GM19351 (cell line): Measurements from ENCODE around the gene FBXO9.

Experiments
- ATAC-seq: cut with Tn5 transposase; IDR thresholded peaks from one replicate; pipeline ENCODE4 v1.9.1; 2021; ENCODE audit warnings: mild to moderate bottlenecking, moderate library complexity; ENCODE audit not compliant: unreplicated experiment

FBXO9 gene

DNA sequence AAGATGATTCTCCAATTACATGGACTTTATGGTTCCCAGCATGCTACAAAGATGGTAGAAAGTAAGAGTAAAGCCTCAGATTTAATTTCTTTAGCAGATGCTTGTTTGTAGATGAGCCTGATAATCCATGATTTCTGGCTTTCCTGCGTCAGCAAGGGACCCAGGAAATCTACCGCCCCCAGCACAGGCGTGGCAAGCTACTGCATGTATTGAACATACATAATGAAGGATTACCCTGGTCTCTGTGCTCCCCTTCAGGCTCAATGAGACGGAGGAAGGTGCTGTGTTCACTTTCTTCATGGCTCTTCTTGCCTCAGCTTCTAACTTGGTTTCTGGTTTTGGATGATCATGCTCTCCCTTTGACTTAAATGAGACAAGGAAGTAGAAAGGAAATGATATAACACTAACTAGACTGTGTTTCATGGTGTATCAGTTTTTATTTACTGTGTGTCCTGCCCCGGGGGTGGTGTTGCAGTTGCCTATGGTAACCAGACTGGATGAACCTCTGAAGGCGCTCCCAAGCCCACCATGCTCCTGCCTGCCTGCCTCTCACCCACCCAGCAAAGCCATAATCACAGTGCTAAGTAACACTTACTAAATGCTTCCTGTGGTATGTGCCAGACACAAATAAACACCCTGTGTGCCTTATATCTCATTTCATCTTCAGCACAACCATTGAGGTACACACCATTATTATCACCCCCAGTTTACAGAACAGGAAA, 65.5 kb downstream of the FBXO9 start:
- no peak for ATAC-seq

DNA sequence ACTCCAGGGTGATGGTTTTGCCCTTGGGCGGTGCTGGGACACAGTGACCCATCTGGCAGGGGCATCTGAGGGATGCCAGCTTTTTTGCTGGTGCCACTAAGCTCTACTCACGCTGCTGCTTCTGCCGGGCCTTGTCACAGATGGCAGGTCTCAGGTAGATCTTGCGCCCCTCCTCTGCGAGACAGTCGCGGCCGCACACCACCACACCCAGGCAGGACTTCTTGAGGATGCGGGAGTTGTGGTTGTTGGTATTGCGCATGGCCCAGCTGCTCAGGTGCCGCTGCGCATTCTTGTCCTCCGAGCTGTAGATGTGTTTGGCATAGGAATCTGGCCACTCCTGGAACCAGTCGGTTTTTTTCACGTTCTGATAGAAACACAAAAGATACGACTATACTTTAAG, 68.8 kb downstream of the FBXO9 start:
- no peak for ATAC-seq

DNA sequence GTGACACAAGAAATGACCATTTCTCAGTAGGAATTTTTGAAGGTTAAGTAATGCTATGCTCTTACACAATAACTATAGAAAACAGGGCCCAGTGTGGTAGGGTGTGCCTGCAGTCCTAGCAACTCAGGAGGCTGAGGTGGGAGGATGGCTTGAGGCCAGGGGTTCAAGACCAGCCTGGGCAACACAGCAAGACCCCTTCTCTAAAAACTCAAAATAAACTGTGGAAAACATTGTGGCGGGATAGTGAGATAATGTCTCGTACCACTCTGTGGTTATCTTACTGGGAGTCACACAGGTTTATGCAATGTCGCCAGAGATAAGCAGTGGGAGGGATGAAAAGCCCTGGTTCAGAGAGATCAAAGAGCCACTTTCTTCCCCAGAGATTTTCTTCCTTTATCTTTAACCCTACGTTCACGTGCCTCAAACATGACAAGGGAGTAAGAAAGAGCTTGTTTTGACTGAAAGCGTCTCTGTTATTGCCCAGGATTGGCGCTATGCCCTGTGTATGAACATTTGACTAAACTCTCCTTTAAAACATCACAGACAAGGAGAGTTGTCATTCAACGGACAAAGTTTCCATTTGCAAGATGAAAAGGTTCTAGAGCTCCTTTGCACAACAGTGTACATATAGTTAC, 69.5 kb downstream of the FBXO9 start:
- ATAC-seq, result no peak

DNA sequence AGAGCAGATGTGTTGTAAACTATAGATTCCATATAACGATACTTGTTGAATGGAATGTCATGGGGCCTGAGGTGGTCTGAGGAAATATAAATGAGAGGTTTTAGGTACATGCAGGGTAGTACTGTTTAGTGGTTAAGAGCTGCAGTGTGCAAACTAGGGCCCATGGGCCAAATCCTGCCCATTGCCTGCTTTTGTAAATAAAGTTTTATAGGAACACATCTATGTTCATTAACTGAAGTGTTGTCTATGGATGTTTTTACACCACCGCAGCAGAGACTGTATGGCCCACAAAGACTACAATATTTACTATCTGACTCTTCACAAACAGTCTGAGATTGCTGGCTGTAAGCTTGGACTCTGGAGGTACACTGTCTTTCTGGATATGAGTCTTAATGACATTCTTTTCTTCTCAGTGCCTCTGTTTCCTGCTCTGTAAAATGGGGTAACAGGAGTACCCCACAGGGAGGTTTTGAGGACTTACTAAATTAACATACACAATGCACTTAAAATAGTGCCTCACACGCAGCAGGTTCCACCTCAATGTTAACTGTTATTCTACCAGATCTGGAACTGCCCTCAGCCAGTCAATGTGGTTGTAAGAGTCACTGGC, 70.9 kb downstream of the FBXO9 start:
- no peak for ATAC-seq

DNA sequence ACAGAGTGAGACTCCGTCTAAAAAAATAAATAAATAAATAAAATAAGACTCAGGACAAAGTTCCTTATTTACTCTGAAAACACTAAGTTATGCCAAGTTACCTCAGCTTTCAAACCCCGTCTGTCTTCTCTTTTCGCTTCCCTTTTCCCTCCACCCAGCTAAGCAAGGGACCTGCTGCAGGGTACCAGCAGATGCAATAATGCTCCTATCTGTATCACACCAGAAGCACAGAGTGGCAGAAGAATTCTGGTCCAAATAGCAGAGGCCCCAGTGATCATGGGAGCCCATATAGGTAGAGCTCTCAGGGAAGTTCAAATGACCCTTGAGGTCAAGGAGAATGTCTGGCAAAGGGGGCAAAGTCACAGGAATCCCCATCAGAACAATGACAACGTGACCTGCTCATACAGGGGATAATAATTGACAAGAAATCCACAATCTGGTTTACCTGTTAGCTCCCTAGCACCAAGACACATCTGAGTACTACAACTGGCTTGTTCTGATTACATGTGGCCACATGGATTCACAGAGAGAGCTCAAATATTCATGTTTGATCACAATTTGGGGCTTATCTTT, 74.7 kb downstream of the FBXO9 start:
- ATAC-seq, result no peak

DNA sequence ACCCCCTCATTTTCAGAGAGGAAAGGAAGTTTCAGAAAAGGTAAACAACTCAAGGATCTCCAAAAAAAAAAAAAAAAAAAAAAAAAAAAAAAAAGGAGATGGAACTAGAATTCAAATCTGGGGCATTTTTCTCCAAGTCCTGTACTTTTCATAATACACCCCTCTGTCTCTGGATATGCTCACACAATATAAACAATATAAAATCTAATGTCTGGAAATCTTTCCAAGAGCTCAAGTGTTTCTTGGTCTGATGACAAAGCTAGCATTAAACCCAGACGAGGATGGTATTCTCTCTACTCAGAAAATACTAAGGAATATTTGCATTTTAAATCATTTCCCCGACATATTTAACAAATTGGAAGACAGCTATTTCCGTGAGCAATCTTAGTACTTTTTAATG, 77.6 kb downstream of the FBXO9 start:
- no peak for ATAC-seq

DNA sequence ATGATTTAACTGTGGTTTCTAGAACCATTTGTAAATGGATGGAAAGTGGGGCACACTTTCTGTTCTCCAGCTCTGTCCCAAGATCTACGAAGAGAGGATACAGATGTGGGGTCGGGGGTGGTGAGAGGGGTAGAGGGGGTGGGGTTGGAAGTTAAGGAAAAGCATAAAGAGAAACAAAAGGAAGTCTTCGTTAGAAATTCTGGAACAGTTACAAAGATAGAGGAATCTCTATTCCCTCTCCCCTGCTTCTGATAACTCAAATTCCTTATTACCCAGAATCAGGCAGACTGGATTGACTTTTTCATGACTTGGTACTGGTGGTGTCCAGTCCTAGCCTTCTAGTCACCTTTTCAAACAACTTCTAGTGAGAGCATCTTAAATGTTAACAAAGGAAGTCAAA, 78.5 kb downstream of the FBXO9 start:
- no peak for ATAC-seq

DNA sequence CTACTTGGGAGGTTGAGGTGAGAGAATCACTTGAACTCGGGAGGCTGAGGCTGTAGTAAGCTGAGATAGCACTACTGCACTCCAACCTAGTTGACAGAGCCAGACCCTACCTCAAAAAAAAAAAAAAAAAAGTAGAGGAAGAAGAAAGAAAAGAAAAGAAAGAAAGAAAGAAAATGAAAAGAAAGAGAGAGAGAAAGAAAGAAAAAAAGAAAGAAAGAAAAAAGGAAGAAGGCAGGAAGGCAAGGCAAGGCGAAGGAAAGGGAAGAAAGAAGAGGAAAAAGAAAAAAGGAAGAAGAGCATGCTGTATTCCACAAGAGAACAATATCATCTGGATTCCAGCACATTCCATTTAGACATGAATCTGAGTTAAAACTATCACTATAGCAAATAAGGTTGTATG, 79.6 kb downstream of the FBXO9 start:
- no peak for ATAC-seq

DNA sequence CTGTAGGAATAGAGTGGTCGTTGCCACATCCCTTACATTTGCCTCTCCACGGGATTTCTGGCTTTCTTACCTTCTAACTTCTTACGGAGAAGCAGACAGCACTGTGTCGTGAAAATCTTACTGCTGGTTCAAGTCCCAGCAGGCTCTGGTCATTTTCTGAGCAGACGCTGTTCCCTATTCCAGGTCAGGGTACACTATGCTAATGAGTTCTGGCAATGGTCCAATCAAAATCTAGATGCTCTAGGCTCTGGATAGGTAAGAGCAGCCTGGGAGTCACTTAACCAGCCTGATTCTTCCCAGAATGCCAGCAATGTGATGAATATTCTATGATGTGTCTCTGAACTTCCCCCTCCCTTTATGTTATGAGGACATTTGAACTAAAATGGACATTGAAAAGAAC, 83.5 kb downstream of the FBXO9 start, which contains the start of gene GCM1:
TSS of gene GCM1 (minus strand) at position 158 of the 400 bp plus-strand sequence. CDS start 3,209 bp downstream, outside the sequence.
- ATAC-seq, result no peak
